K562 (cell line): ENCODE results near the gene SLC35D2. TPM values are rescaled to one million over a fixed set of nuclear protein-coding genes. Genes with fewer than 3 reads are reported as not detected.

Experiments
- FOXP1 ChIP-seq: sonication (generic); formaldehyde crosslinking; IDR thresholded peaks from 2 replicates; pipeline ENCODE4 v1.8.0; 2022; ENCODE audit warnings: mild to moderate bottlenecking, missing genetic modification reagents
- KAT2B ChIP-seq: IDR thresholded peaks from one replicate; pipeline ENCODE4 v1.6.1; 2012; ENCODE audit warnings: low read depth, mild to moderate bottlenecking, control low read depth, inconsistent platforms, low read length, moderate library complexity
- TEAD2 ChIP-seq: fragments of 450-650 bp; IDR thresholded peaks from 2 replicates; pipeline ENCODE4 v1.6.1; 2016; ENCODE audit warnings: missing genetic modification characterization, control low read depth, missing compliant biosample characterization
- ZFP91 ChIP-seq: sonication (generic); formaldehyde crosslinking; IDR thresholded peaks from 2 replicates; pipeline ENCODE4 v1.8.0; 2022; ENCODE audit warnings: mild to moderate bottlenecking, missing genetic modification reagents
- ZKSCAN3 ChIP-seq: fragments of 250-450 bp; sonication (Bioruptor Pico); IDR thresholded peaks from 2 replicates; pipeline ENCODE4 v1.4.0; 2020
- ZNF280A ChIP-seq: fragments of 450-650 bp; IDR thresholded peaks from 2 replicates; pipeline ENCODE4 v1.6.1; 2018; ENCODE audit warnings: mild to moderate bottlenecking, low read depth; ENCODE audit not compliant: partially characterized antibody
- polyA plus RNA-seq, 8 experiments: library from polyadenylated mRNA; depleted of rRNA in 4 of 8; stranded (reverse) in 5 of 8; unstranded in 3 of 8; fragments of >200 nt; fragmentation: Nextera tagmentation in 2 of 8; fragmentation: Illumina TruSeq in 1 of 8; extraction: Ambion mirVana in 2 of 8; extraction: Trizol in 1 of 8; gene quantifications; 2 replicates each; pipeline versions ENCODE4 v1.2.1 to v1.2.3, GENCODE V29; 2011 to 2014; ENCODE audit warnings: inconsistent platforms in 1 of 8, missing spikeins in 1 of 8
- total RNA-seq, 7 experiments: library from RNA; depleted of rRNA in 6 of 7; stranded (reverse); fragments of >200 nt in 6 of 7; fragmentation: Illumina TruSeq in 2 of 7; extraction: Trizol in 2 of 7; gene quantifications; 2 replicates each; pipeline versions ENCODE4 v1.2.1 to v1.2.3, GENCODE V29; 2011 to 2021; ENCODE audit warnings: low replicate concordance in 1 of 7
- TF ChIP-seq, protein P1 (sequence below), 2 experiments: fragments of 450-650 bp in 1 of 2; sonication (generic) in 1 of 2; formaldehyde crosslinking in 1 of 2; IDR thresholded peaks; 2 replicates each; pipeline versions ENCODE4 v1.7.1 to v1.9.0; 2016 to 2022; ENCODE audit warnings: inconsistent platforms in 1 of 2, mild to moderate bottlenecking in 1 of 2, missing genetic modification reagents in 1 of 2
- TF ChIP-seq, protein P2 (sequence below): fragments of 450-650 bp; IDR thresholded peaks from 2 replicates; pipeline ENCODE4 v1.6.1; 2017; ENCODE audit warnings: antibody characterized with exemption, mild to moderate bottlenecking

Gene SLC35D2
- total and polyA plus RNA-seq, 9 of the 15 experiments (the other 6 are each of a cell fraction or from before 2014, with no cell fraction given) = 2.9 to 14.9 (median 11.7) TPM

DNA sequence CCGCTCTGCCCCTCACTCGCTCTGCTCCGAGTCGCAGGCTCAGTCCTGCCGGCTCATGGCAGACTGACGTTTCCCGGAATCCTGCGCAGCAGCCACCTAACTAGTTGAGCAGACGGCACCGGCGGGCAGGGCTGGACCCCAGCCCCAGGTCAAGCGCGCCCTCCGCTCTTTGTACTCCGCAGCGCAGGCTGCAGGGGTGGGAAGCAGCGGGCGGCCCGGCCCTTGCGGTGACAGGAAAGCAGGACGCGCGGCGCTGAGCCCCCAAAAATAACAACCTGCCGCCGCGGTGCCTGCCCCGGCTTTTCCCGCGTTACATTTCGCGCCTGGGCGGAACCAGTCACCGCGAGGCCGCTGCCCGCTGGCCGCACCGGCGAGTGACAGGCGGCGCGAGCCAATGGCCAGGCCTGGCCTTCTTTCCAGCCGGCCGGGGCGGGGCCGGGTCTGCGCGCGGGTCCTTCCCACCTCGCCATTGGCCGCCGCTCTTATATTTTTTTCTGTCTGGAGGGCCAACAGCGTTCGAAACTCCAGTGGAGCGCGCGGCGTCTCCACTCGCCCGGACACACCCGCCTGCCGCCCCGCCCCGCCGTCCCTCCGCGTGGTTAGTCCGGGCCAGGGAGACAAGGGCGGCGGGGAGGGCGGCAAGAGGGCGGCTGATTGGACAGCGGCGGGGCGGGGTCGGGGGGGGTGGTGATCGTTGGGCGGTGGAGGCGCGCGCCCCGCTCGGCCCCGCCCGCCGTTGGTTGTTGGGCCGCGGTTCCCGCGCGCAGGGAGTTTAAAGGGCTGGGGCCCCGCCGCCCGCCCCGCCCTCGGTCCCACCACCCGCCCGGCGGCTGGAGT is 34.8 kb upstream of the SLC35D2 start, which contains the start of gene ZNF367 (continued):
- TF ChIP-seq, protein P1, sequence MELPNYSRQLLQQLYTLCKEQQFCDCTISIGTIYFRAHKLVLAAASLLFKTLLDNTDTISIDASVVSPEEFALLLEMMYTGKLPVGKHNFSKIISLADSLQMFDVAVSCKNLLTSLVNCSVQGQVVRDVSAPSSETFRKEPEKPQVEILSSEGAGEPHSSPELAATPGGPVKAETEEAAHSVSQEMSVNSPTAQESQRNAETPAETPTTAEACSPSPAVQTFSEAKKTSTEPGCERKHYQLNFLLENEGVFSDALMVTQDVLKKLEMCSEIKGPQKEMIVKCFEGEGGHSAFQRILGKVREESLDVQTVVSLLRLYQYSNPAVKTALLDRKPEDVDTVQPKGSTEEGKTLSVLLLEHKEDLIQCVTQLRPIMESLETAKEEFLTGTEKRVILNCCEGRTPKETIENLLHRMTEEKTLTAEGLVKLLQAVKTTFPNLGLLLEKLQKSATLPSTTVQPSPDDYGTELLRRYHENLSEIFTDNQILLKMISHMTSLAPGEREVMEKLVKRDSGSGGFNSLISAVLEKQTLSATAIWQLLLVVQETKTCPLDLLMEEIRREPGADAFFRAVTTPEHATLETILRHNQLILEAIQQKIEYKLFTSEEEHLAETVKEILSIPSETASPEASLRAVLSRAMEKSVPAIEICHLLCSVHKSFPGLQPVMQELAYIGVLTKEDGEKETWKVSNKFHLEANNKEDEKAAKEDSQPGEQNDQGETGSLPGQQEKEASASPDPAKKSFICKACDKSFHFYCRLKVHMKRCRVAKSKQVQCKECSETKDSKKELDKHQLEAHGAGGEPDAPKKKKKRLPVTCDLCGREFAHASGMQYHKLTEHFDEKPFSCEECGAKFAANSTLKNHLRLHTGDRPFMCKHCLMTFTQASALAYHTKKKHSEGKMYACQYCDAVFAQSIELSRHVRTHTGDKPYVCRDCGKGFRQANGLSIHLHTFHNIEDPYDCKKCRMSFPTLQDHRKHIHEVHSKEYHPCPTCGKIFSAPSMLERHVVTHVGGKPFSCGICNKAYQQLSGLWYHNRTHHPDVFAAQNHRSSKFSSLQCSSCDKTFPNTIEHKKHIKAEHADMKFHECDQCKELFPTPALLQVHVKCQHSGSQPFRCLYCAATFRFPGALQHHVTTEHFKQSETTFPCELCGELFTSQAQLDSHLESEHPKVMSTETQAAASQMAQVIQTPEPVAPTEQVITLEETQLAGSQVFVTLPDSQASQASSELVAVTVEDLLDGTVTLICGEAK (IDR thresholded peaks at IDR 0.05) = peak; percentile 47; the same call in 1 of the 2 replicates
- TF ChIP-seq, protein P1 (CRISPR knock-in tag; IDR thresholded peaks at IDR 0.05) = no peak
- peak; percentile 69 for TF ChIP-seq FOXP1 (CRISPR knock-in tag)
- no peak for TF ChIP-seq ZFP91
- TF ChIP-seq ZKSCAN3 = no peak
- TF ChIP-seq ZNF280A = no peak
- TF ChIP-seq KAT2B = no peak
- no peak for TF ChIP-seq TEAD2 (tag)
- TF ChIP-seq, protein P2, sequence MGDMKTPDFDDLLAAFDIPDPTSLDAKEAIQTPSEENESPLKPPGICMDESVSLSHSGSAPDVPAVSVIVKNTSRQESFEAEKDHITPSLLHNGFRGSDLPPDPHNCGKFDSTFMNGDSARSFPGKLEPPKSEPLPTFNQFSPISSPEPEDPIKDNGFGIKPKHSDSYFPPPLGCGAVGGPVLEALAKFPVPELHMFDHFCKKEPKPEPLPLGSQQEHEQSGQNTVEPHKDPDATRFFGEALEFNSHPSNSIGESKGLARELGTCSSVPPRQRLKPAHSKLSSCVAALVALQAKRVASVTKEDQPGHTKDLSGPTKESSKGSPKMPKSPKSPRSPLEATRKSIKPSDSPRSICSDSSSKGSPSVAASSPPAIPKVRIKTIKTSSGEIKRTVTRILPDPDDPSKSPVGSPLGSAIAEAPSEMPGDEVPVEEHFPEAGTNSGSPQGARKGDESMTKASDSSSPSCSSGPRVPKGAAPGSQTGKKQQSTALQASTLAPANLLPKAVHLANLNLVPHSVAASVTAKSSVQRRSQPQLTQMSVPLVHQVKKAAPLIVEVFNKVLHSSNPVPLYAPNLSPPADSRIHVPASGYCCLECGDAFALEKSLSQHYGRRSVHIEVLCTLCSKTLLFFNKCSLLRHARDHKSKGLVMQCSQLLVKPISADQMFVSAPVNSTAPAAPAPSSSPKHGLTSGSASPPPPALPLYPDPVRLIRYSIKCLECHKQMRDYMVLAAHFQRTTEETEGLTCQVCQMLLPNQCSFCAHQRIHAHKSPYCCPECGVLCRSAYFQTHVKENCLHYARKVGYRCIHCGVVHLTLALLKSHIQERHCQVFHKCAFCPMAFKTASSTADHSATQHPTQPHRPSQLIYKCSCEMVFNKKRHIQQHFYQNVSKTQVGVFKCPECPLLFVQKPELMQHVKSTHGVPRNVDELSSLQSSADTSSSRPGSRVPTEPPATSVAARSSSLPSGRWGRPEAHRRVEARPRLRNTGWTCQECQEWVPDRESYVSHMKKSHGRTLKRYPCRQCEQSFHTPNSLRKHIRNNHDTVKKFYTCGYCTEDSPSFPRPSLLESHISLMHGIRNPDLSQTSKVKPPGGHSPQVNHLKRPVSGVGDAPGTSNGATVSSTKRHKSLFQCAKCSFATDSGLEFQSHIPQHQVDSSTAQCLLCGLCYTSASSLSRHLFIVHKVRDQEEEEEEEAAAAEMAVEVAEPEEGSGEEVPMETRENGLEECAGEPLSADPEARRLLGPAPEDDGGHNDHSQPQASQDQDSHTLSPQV = no peak
